ENCODE measurements around the gene NT5DC1.

- TF ChIP-seq POLR2A (IDR thresholded peaks at IDR 0.05), result no peak
- TF ChIP-seq, protein P1, sequence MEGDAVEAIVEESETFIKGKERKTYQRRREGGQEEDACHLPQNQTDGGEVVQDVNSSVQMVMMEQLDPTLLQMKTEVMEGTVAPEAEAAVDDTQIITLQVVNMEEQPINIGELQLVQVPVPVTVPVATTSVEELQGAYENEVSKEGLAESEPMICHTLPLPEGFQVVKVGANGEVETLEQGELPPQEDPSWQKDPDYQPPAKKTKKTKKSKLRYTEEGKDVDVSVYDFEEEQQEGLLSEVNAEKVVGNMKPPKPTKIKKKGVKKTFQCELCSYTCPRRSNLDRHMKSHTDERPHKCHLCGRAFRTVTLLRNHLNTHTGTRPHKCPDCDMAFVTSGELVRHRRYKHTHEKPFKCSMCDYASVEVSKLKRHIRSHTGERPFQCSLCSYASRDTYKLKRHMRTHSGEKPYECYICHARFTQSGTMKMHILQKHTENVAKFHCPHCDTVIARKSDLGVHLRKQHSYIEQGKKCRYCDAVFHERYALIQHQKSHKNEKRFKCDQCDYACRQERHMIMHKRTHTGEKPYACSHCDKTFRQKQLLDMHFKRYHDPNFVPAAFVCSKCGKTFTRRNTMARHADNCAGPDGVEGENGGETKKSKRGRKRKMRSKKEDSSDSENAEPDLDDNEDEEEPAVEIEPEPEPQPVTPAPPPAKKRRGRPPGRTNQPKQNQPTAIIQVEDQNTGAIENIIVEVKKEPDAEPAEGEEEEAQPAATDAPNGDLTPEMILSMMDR (IDR thresholded peaks at IDR 0.05), result no peak
- no peak for TF ChIP-seq EP300 (IDR thresholded peaks at IDR 0.05)
Observed at GRCh38 chr6:116292553-116292952, 191.9 kb downstream of the NT5DC1 start.
